ENCODE results near the gene ZNF750.
A peak's percentile ranks its signal among the peaks of the same experiment; 100 is the strongest.

Gene ZNF750

GRCh38 chr17:82879241-82879640, 39.4 kb upstream of the ZNF750 start:
- H3K4me1 ChIP-seq (ENCODE audit: control insufficient read depth, insufficient read depth, low read length): peaks cover 5% of the 10 kb centered on the region
- no peak overlapping the region for H3K4me3 ChIP-seq (ENCODE audit: low read length)
- H3K9ac ChIP-seq (ENCODE audit: low read length): no peak overlapping the region
- H3K27ac ChIP-seq (ENCODE audit: low read depth, low read length): no peak overlapping the region
- no peaks in the 10 kb centered on the region for H3K36me3 ChIP-seq (ENCODE audit: control insufficient read depth, insufficient read depth, low read length)
- H3K27me3 ChIP-seq (ENCODE audit: control insufficient read depth, insufficient read depth, low read length): no peaks in the 10 kb centered on the region

- Histone ChIP-seq H3K36me3 (ENCODE audit: control insufficient read depth, insufficient read depth, low read length) (no peaks in the 10 kb centered on the region), H3K9ac (ENCODE audit: low read length) (no peak overlapping the region), H3K27ac (ENCODE audit: low read depth, low read length) (no peak overlapping the region), H3K4me1 (ENCODE audit: control insufficient read depth, insufficient read depth, low read length) (peaks cover 5% of the 10 kb centered on the region), H3K4me3 (ENCODE audit: low read length) (no peak overlapping the region), H3K27me3 (ENCODE audit: control insufficient read depth, insufficient read depth, low read length) (no peaks in the 10 kb centered on the region)
Observed at GRCh38 chr17:82878527-82878926, 38.7 kb upstream of the ZNF750 start.

DNA sequence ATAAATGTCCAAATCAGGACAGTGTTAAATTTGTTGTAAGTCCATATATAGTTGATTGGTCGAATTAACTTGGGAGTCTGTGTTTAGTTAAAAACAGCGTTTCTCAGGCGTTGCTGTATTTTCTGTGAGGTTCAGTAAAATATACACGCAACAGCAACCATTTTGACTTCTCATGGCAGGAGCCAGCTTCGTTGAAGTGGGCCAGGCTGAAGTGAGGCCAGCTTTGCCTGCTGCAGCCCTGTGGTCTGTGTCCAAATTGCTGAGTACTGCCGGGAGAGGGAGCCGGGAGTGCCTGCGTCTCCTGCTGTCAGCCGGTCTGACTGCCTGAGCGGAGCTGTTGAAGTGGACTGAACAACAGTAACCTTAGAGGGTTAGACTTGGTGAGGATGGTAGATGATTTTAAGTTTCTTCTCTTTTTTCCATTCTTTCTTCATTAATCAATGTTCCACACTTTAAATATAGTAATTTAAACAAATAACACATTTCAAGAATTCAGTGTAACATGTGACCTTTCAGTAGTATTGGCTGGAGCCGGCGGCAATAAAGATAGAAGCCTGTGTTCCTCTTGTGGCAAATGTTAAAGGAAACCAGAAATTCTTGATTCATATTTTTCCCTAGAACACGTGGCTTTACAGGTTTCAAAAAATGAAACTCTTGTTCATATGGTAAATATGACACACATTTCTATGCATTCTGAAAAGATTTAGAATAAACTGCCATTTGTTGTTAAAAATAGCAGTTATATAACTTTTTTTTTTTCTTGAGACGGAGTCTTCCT, 37.0 kb upstream of the ZNF750 start:
- Histone ChIP-seq H3K4me3 (ENCODE audit: low read length) (no peak overlapping the region), H3K9ac (ENCODE audit: low read length) (no peak overlapping the region), H3K4me1 (ENCODE audit: control insufficient read depth, insufficient read depth, low read length) (peaks cover 5% of the 10 kb centered on the region), H3K27me3 (ENCODE audit: control insufficient read depth, insufficient read depth, low read length) (no peaks in the 10 kb centered on the region), H3K27ac (ENCODE audit: low read depth, low read length) (peak overlapping the region; percentile 70), H3K36me3 (ENCODE audit: control insufficient read depth, insufficient read depth, low read length) (no peaks in the 10 kb centered on the region)

DNA sequence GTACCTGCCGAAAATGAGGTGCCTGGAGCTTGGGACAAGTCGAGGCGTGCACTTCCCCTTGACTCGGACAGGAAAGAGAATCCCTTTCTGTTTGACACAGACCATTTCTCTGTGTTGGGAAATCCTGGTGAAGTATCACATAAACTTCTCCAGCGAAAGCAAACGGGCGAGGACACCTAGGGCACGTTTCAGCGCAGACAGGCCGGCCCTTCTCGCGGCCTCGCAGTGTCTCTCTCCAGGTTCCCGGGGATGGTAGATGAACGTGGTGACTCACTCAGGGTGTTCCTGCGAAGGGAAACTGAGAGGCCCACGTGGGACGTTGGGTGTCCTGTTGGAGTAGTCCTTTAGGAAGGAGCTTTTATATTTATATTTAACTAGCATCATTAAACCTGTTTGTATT, 36.3 kb upstream of the ZNF750 start:
- peaks cover 5% of the 10 kb centered on the region for H3K4me1 ChIP-seq (ENCODE audit: control insufficient read depth, insufficient read depth, low read length)
- H3K27ac ChIP-seq (ENCODE audit: low read depth, low read length): peak overlapping the region; percentile 70
- no peak overlapping the region for H3K4me3 ChIP-seq (ENCODE audit: low read length)
- no peaks in the 10 kb centered on the region for H3K27me3 ChIP-seq (ENCODE audit: control insufficient read depth, insufficient read depth, low read length)
- H3K9ac ChIP-seq (ENCODE audit: low read length): no peak overlapping the region
- H3K36me3 ChIP-seq (ENCODE audit: control insufficient read depth, insufficient read depth, low read length): no peaks in the 10 kb centered on the region

- Histone ChIP-seq H3K9ac (ENCODE audit: low read length) (no peak overlapping the region), H3K27ac (ENCODE audit: low read depth, low read length) (no peak overlapping the region), H3K27me3 (ENCODE audit: control insufficient read depth, insufficient read depth, low read length) (no peaks in the 10 kb centered on the region), H3K4me1 (ENCODE audit: control insufficient read depth, insufficient read depth, low read length) (peaks cover 5% of the 10 kb centered on the region), H3K36me3 (ENCODE audit: control insufficient read depth, insufficient read depth, low read length) (peaks cover 4% of the 10 kb centered on the region), H3K4me3 (ENCODE audit: low read length) (no peak overlapping the region)
Observed at GRCh38 chr17:82875407-82875856, 35.6 kb upstream of the ZNF750 start.

GRCh38 chr17:82874011-82874835, 34.4 kb upstream of the ZNF750 start:
- no peak overlapping the region for H3K27ac ChIP-seq (ENCODE audit: low read depth, low read length)
- peaks cover 8% of the 10 kb centered on the region for H3K36me3 ChIP-seq (ENCODE audit: control insufficient read depth, insufficient read depth, low read length)
- H3K9ac ChIP-seq (ENCODE audit: low read length): no peak overlapping the region
- H3K4me1 ChIP-seq (ENCODE audit: control insufficient read depth, insufficient read depth, low read length): peaks cover 5% of the 10 kb centered on the region
- H3K27me3 ChIP-seq (ENCODE audit: control insufficient read depth, insufficient read depth, low read length): no peaks in the 10 kb centered on the region
- H3K4me3 ChIP-seq (ENCODE audit: low read length): no peak overlapping the region

GRCh38 chr17:82873521-82873920, 33.7 kb upstream of the ZNF750 start:
- no peak overlapping the region for H3K4me3 ChIP-seq (ENCODE audit: low read length)
- no peak overlapping the region for H3K27ac ChIP-seq (ENCODE audit: low read depth, low read length)
- peaks cover 5% of the 10 kb centered on the region for H3K4me1 ChIP-seq (ENCODE audit: control insufficient read depth, insufficient read depth, low read length)
- H3K36me3 ChIP-seq (ENCODE audit: control insufficient read depth, insufficient read depth, low read length): peaks cover 8% of the 10 kb centered on the region
- H3K9ac ChIP-seq (ENCODE audit: low read length): no peak overlapping the region
- no peaks in the 10 kb centered on the region for H3K27me3 ChIP-seq (ENCODE audit: control insufficient read depth, insufficient read depth, low read length)

- H3K4me3 ChIP-seq (ENCODE audit: low read length): no peak overlapping the region
- H3K36me3 ChIP-seq (ENCODE audit: control insufficient read depth, insufficient read depth, low read length): peaks cover 8% of the 10 kb centered on the region
- H3K9ac ChIP-seq (ENCODE audit: low read length): no peak overlapping the region
- H3K4me1 ChIP-seq (ENCODE audit: control insufficient read depth, insufficient read depth, low read length): peaks cover 5% of the 10 kb centered on the region
- no peak overlapping the region for H3K27ac ChIP-seq (ENCODE audit: low read depth, low read length)
- H3K27me3 ChIP-seq (ENCODE audit: control insufficient read depth, insufficient read depth, low read length): no peaks in the 10 kb centered on the region
Observed at GRCh38 chr17:82872591-82873520, 33.0 kb upstream of the ZNF750 start.

GRCh38 chr17:82871776-82872561, 32.1 kb upstream of the ZNF750 start:
- Histone ChIP-seq H3K27ac (ENCODE audit: low read depth, low read length) (no peak overlapping the region), H3K4me3 (ENCODE audit: low read length) (no peak overlapping the region)

GRCh38 chr17:82871056-82871775, 31.4 kb upstream of the ZNF750 start:
- no peak overlapping the region for H3K27ac ChIP-seq (ENCODE audit: low read depth, low read length)
- H3K36me3 ChIP-seq (ENCODE audit: control insufficient read depth, insufficient read depth, low read length): peaks cover 8% of the 10 kb centered on the region
- H3K27me3 ChIP-seq (ENCODE audit: control insufficient read depth, insufficient read depth, low read length): no peaks in the 10 kb centered on the region
- peaks cover under 1% of the 10 kb centered on the region for H3K4me1 ChIP-seq (ENCODE audit: control insufficient read depth, insufficient read depth, low read length)
- no peak overlapping the region for H3K4me3 ChIP-seq (ENCODE audit: low read length)
- H3K9ac ChIP-seq (ENCODE audit: low read length): no peak overlapping the region

More at GRCh38 chr17:82871776-82872561, 32.1 kb upstream of the ZNF750 start:
- H3K9ac ChIP-seq (ENCODE audit: low read length): no peak overlapping the region
- H3K36me3 ChIP-seq (ENCODE audit: control insufficient read depth, insufficient read depth, low read length): peaks cover 8% of the 10 kb centered on the region
- no peaks in the 10 kb centered on the region for H3K27me3 ChIP-seq (ENCODE audit: control insufficient read depth, insufficient read depth, low read length)
- peaks cover 5% of the 10 kb centered on the region for H3K4me1 ChIP-seq (ENCODE audit: control insufficient read depth, insufficient read depth, low read length)

- H3K9ac ChIP-seq (ENCODE audit: low read length): no peak overlapping the region
- no peak overlapping the region for H3K27ac ChIP-seq (ENCODE audit: low read depth, low read length)
- no peaks in the 10 kb centered on the region for H3K27me3 ChIP-seq (ENCODE audit: control insufficient read depth, insufficient read depth, low read length)
- no peak overlapping the region for H3K4me3 ChIP-seq (ENCODE audit: low read length)
- H3K4me1 ChIP-seq (ENCODE audit: control insufficient read depth, insufficient read depth, low read length): no peaks in the 10 kb centered on the region
- H3K36me3 ChIP-seq (ENCODE audit: control insufficient read depth, insufficient read depth, low read length): peaks cover 8% of the 10 kb centered on the region
Observed at GRCh38 chr17:82870541-82870940, 30.7 kb upstream of the ZNF750 start.

Measured in rectal smooth muscle tissue (tissue), 1 donor.